HFFc6 (cell line): ENCODE results near the gene GDF15. TPM values are rescaled to one million over a fixed set of nuclear protein-coding genes. Genes with fewer than 3 reads are reported as not detected.

Source experiments
- DNase-seq: peaks from one replicate; pipeline ENCODE4 v3.0.0-alpha.2; 2018
- H3K27ac Mint-ChIP-seq: 2 replicates; pipeline ENCODE4 v1.8.0; 2020; ENCODE audit warnings: mild to moderate bottlenecking, mixed read lengths
- H3K27me3 Mint-ChIP-seq: 2 replicates; pipeline ENCODE4 v1.8.0; 2021; ENCODE audit warnings: mild to moderate bottlenecking, moderate library complexity, mixed read lengths; ENCODE audit not compliant: insufficient read depth
- H3K36me3 Mint-ChIP-seq: 2 replicates; pipeline ENCODE4 v1.8.0; 2021; ENCODE audit warnings: low read depth, mixed read lengths
- H3K4me1 Mint-ChIP-seq: 2 replicates; pipeline ENCODE4 v1.8.0; 2020; ENCODE audit warnings: low read depth, mixed read lengths
- H3K4me3 Mint-ChIP-seq: 2 replicates; pipeline ENCODE4 v1.8.0; 2020; ENCODE audit warnings: mild to moderate bottlenecking, moderate library complexity, mixed read lengths
- H3K9me3 Mint-ChIP-seq: 2 replicates; pipeline ENCODE4 v1.8.0; 2020; ENCODE audit warnings: mild to moderate bottlenecking, mixed read lengths
- CTCF ChIP-seq: fragments of 200-600 bp; sonication (generic); IDR thresholded peaks from 2 replicates; pipeline ENCODE4 v1.5.0; 2021; ENCODE audit warnings: antibody characterized with exemption, mild to moderate bottlenecking
- total RNA-seq, 6 experiments: library from RNA; stranded (reverse); fragmentation: NEBNext Ultra II Directional; extraction: Animal tissue kit (Norgen Biotek cat#: 25700); gene quantifications; 2 replicates in 1 of 6; 3 replicates in 5 of 6; pipeline ENCODE4 v1.2.3, GENCODE V29; 2021

Gene GDF15
- total RNA-seq, 6 experiments from 2014 or later: 21.3 to 36.9 (median 24.9) TPM

- Mint-ChIP-seq H3K36me3 (peaks cover 9% of the 10 kb centered on the region; the same call in 1 of the 2 replicates), H3K27me3 (peaks cover 3% of the 10 kb centered on the region), H3K9me3 (no peaks in the 10 kb centered on the region), H3K4me1 (peaks cover 24% of the 10 kb centered on the region), H3K4me3 (peak overlapping the region; percentile 91), H3K27ac (no peak overlapping the region)
- no peak for DNase-seq
- no peak for TF ChIP-seq CTCF
Observed at GRCh38 chr19:18386543-18387271, 749 bp downstream of the GDF15 start.

GRCh38 chr19:18388100-18388959, 2.4 kb downstream of the GDF15 start:
- H3K36me3 Mint-ChIP-seq: peaks cover 9% of the 10 kb centered on the region; the same call in 1 of the 2 replicates
- no peak overlapping the region for H3K27ac Mint-ChIP-seq
- H3K4me3 Mint-ChIP-seq: peak overlapping the region; percentile 72
- peak; percentile 43 for DNase-seq
- peak; percentile 100 for TF ChIP-seq CTCF
- H3K4me1 Mint-ChIP-seq: peaks cover 24% of the 10 kb centered on the region
- H3K9me3 Mint-ChIP-seq: no peaks in the 10 kb centered on the region
- H3K27me3 Mint-ChIP-seq: peaks cover 1% of the 10 kb centered on the region; the same call in 1 of the 2 replicates

- H3K4me1 Mint-ChIP-seq: peaks cover 24% of the 10 kb centered on the region
- H3K4me3 Mint-ChIP-seq: peak overlapping the region; percentile 32
- DNase-seq: no peak
- H3K36me3 Mint-ChIP-seq: peaks cover 9% of the 10 kb centered on the region; the same call in 1 of the 2 replicates
- no peak for TF ChIP-seq CTCF
- H3K27ac Mint-ChIP-seq: no peak overlapping the region
- H3K27me3 Mint-ChIP-seq: peaks cover 2% of the 10 kb centered on the region; the same call in 1 of the 2 replicates
- no peaks in the 10 kb centered on the region for H3K9me3 Mint-ChIP-seq
Observed at GRCh38 chr19:18388960-18389725, 3.2 kb downstream of the GDF15 start.

GRCh38 chr19:18389726-18390064, 3.7 kb downstream of the GDF15 start:
- Mint-ChIP-seq H3K4me1 (peaks cover 24% of the 10 kb centered on the region), H3K27me3 (peaks cover 2% of the 10 kb centered on the region; the same call in 1 of the 2 replicates), H3K9me3 (no peaks in the 10 kb centered on the region), H3K27ac (no peak overlapping the region), H3K36me3 (peaks cover 9% of the 10 kb centered on the region; the same call in 1 of the 2 replicates), H3K4me3 (no peak overlapping the region)
- DNase-seq: no peak
- TF ChIP-seq CTCF: no peak
